ENCODE results near the gene TTLL11.

DNA sequence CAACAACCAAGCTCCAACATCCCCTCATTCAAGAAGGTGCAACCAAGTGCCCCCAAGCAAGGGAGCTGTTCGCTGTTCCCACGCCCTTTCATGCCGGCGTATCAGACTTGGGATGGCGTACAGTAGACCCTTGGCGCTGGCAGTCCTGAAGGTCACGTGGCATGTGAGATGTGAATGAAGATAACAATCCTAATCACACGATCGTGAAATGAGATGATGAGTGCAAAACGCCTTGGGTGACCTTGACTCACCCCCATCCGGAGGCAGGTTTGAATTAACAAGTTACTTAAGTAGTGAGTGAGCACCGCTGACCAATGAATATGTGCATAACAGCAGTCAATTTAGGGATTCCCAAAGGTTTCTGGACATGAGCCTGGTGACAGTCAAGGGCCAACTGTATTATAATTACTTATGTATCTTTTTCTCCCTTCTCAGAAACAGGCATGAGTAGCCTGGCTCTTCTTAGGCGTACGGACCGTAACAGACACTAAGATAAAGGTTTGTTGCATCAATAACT, 150.2 kb downstream of the TTLL11 start:
- no peak for TF ChIP-seq EZH2 (IDR thresholded peaks at IDR 0.05; ENCODE audit: low read depth, unreplicated experiment)
- TF ChIP-seq, protein P1, sequence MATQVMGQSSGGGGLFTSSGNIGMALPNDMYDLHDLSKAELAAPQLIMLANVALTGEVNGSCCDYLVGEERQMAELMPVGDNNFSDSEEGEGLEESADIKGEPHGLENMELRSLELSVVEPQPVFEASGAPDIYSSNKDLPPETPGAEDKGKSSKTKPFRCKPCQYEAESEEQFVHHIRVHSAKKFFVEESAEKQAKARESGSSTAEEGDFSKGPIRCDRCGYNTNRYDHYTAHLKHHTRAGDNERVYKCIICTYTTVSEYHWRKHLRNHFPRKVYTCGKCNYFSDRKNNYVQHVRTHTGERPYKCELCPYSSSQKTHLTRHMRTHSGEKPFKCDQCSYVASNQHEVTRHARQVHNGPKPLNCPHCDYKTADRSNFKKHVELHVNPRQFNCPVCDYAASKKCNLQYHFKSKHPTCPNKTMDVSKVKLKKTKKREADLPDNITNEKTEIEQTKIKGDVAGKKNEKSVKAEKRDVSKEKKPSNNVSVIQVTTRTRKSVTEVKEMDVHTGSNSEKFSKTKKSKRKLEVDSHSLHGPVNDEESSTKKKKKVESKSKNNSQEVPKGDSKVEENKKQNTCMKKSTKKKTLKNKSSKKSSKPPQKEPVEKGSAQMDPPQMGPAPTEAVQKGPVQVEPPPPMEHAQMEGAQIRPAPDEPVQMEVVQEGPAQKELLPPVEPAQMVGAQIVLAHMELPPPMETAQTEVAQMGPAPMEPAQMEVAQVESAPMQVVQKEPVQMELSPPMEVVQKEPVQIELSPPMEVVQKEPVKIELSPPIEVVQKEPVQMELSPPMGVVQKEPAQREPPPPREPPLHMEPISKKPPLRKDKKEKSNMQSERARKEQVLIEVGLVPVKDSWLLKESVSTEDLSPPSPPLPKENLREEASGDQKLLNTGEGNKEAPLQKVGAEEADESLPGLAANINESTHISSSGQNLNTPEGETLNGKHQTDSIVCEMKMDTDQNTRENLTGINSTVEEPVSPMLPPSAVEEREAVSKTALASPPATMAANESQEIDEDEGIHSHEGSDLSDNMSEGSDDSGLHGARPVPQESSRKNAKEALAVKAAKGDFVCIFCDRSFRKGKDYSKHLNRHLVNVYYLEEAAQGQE (IDR thresholded peaks at IDR 0.05; ENCODE audit: unreplicated experiment) = no peak
